Stimulated activated CD8-positive, alpha-beta memory T cell treated with anti-CD3 and anti-CD28 coated beads, Interleukin-7, amount 100 ng/mL, for 48 hours (primary cell): ENCODE results near the gene GATA2.

Source experiments
- DNase-seq, 2 donors: peaks; one replicate each; pipeline ENCODE4 v3.0.0-alpha.2; 2020; ENCODE audit warnings: low read depth in 1 of 2; ENCODE audit errors: extremely low read depth in 1 of 2

GATA2 gene

DNA sequence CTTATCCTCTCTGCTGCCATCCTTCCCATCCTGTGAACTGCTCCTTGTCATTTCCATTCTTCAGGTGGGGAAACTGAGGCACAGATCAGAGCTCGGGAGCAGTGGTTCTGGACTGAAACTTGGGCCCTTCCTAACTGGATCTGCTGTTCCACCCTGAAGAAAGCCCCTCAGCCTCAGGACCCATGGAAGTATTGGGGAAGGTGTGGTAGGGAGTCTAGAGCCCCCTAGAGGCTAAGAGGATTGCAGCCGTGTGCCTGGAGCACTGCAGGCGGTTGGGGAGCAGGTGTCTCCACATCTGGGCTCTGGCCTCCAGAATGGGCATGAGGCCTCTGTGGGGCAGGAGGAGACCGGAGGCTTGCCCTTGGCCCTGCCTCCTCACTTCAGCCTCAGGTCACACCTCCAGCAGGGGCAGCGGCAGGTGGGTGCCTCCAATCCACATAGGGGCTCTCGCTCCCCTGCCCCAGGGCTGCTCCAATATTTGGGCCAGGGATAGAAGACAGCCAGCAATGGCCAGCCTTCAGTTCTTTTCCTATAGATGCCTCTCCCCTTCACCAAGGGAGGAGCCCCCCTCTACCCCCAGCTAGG lies 54.4 kb downstream of the GATA2 start:
- no peak for DNase-seq

DNA sequence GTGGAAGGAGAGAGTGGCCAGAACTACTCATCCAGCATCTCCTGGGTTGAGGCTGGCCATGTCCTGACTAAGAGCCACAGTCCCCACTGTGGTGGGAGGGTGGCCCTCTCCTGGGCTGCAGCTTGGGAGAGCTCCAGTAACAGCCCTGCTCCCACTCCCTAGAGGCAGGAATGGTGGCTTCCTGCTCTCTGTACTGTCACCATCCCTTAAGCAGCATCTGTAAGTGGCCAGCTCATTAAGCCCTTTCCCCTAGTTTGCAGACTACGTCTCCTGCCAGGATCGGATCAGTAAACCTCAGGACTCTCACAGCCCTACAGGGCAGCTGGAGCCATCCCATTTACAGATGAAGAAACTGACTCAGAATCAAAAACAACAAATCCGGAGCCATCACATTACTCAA lies 56.8 kb downstream of the GATA2 start:
- DNase-seq, result no peak

DNA sequence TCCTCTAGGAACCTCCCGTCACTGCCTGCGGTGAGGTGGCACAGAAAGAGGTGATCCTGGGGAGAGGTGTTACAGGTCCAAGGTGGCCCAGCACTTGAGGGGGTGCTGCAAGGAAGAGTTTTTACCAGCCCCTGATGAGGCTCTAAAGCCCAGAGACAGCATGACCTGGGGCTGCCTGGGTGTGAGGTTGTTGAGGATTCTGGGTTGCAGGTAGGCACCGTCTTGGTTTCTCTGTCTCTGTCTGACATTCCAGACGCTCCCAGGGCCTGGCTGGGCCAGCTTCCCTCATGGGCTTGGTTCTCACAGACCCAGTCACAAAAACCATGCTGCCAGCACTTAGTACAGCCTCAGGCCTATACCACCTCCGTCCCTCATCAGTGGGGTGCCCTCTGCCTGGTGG lies 57.4 kb downstream of the GATA2 start:
- no peak for DNase-seq

DNA sequence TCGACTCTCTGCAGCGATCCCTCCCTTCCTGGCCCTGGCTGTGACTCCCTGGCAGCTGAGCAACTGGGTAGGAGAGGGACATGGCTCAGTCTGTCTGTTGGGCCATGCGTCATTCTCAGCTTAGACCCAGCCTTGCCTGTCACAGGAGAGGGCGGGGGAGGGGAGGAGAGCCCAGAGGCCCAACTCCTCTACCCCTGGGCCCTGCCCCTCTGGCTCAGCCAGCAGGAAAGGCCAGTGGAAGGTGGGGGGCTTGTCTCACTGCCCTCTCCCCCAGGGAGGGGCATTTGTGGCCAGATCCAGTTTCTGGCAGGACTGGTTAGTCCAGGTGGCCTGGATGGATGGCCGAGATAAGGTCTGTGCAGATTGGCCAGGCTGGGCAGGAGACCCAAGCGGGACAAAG lies 57.9 kb downstream of the GATA2 start:
- no peak for DNase-seq

DNA sequence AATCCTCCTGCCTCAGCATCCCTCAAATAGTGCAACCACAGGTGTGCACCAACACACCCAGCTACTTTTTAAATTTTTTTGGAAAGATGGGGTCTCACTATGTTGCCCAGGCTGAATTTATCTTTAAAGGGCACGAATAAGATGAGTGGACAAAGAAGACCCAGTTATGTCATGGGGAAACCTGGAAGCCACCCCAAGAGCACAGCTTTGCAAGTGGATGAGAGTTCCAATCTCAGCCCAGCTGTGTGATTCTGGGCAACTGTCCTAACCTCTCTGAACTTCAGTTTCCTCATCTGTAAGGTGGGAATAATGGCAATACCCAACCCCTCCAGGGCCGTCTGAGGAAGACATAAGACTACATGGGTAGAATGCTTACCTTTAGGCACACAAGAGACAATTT lies 58.5 kb downstream of the GATA2 start:
- DNase-seq, result no peak

DNA sequence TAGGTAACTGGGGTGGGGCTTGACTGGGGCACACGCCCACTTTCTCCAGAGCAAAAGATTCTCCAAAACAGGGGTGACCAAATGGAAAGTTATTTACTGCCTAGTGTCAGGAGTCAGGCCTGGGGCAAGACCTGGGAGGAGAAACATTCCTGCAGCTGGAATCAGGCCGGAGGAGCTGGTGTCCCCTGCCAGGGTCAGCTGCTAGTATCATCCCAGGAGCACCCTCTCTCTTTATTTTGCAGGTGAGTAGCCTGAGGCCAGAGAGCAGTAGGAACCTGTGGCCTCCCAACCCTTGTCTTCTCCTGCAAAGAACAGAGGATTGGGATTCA lies 59.2 kb downstream of the GATA2 start:
- DNase-seq, result no peak

DNA sequence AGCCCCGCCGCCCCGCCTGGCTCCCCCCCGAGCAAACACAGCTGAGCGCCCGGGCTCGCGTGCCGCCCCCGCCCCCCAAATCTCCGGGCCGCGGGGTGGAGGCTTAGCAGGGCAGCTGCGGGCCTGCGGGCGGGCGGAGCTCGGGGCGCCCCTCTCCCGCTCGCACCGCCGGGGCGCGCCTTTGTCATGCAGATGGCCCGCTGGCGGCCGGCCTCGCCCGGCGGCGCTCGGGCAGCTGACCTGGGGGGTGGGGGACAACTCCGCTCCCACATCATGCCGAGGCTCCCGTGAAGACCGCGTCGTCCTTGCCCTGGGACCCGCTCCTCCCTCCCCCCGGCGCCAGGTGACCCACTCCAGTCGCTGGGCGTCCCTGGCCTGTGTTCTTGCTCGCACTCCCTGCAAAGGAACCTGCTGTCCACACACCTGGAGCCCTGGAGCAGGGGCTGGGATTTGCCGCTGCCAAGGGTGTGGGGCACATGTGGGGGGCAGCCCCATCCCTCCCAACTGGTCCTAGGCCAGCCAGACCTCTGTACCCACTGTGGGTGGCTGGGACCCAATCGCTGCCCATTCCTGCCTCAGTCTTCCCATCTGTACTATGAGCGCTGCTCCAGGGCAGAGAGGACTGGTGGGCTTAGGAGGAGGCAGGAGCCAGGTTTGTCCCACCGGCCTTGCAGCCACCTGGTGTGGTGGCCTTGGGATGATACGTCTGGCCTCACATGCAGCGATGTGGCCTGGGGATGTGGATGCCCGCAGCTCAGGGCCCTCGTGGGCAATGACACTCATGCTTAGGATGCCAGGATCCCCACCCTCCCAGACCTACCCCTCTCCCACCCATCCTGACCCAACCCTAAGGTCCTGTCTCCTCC lies 59.8 kb downstream of the GATA2 start:
- no peak for DNase-seq

DNA sequence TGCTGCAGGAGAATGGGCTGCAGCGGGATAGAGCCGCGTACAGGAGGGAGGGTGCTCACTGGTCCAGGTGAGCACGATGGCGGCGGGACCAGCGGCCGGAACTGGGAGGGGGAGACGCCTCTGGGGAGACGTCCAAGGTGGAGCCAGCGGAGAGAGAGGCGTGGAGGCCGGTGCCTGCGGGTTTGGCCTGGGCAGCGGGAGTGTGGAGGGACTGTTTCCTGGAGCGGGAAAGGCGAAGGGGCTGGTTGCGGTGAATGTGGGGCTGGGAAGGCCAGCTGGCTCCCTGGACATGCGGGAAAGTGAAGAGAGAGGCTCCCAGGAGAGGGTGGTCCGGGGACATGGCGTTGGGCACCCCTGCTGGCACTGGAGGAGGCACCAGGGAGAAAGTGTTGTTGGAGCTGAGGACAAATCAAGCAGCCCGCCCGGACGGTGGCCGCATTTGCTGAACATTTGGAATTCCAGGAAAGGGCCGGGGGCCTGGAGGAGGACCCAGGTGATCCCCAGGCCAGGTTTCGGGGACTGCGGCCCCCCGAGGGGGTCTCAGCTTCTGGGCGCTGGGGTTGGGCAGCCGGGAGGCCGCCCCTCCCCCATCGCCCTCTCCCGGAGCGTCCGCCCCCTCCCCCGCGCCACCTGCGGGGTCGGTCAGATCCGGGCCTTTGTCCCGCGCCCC lies 60.6 kb downstream of the GATA2 start:
- DNase-seq, result no peak

DNA sequence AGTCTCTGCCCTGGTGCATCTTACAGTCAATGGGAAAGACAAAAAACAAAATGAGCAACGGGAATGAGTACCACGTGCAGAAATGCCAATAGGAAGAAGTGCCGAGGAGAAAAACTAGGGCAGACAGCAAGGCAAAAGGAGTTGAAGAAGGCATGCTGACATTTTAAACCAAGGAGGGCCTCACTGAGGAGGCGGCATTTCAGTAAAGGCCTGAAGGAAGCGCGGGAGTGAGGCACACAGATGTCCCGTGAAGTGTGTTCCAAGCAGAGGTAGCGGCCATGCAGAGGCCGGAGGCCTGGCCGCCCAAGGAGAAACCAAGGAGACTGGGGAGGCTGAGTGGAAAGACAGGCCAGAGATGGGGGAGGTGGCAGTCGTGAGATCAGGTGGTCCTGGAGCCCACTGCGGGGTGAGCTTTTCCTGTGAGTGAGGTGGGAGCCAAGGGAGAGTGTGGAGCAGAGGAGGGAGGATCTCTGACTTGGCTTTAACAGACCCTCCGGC lies 61.1 kb downstream of the GATA2 start:
- DNase-seq, result no peak

DNA sequence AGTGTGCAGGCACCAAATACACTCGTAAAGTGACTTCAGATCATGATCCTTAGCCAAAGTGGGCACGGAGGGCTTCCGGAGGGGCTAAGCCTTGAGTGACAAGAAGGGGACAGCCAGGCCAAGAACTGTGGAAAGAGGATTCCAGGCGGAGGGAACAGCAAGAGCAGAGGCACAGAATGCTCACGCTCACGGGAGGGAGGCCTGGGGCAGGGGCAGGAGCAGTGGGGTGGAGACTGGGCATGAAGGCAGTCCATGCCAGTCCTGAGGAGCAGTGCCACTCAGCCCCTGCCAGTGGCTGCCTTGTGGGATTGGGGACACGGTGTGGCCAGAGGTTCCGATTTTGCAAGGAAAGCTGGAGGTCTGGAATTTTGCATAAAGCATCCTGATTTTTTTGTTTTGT lies 62.3 kb downstream of the GATA2 start:
- DNase-seq, result no peak

DNA sequence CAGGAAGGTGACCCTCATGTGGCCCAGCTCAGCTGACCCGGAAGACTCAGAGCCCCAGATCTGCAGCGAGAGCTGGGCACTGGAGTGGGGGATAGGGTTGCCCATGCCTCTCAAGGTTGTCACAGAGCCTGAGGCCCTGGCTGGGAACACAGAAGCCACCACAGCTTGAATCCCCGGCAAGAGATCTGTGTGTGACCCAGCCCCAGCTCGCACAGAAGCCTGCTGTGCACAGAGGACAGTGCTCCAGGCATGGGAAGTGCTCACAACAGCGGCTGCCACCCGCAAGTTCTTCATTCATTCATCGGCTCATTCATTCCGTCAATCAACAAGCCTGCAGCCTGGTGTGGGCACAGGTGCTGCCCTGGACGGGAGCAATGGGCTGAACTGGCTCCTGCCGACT lies 62.7 kb downstream of the GATA2 start:
- no peak for DNase-seq

DNA sequence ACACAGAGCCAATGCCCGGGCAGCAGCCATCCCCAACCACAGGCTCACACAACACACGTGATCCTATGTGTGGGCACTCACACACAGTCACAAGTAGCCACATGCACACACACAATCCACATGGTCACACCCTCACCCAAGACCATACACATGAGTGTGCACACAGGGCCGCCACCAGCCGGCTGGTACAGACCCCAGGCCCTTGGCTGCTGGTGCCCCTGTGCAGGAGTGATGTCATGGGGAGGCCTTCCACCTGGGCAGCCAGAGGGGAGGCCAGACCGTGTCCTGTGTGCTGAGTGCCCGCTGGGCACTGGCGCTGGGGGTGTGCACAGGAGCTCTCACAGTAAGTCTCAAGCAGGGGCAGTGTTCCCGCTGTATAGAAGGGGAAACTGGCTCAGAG lies 63.2 kb downstream of the GATA2 start:
- no peak for DNase-seq
